OCI-LY7 (cell line): ENCODE data around the gene CAPZB.

Experiments used
- CTCF ChIP-seq: fragments of 200-600 bp; sonication (generic); conservative IDR thresholded peaks from 2 replicates; pipeline ENCODE4 v1.5.1; 2014; ENCODE audit warnings: mild to moderate bottlenecking, antibody characterized with exemption, low read length, moderate library complexity, mixed read lengths
- EZH2phosphoT487 ChIP-seq: fragments of 200-600 bp; sonication (generic); IDR thresholded peaks from 2 replicates; pipeline ENCODE4 v1.6.1; 2018; ENCODE audit warnings: low read depth, borderline replicate concordance, mild to moderate bottlenecking, mixed run types, antibody characterized with exemption, low read length, moderate library complexity, mixed read lengths

DNA sequence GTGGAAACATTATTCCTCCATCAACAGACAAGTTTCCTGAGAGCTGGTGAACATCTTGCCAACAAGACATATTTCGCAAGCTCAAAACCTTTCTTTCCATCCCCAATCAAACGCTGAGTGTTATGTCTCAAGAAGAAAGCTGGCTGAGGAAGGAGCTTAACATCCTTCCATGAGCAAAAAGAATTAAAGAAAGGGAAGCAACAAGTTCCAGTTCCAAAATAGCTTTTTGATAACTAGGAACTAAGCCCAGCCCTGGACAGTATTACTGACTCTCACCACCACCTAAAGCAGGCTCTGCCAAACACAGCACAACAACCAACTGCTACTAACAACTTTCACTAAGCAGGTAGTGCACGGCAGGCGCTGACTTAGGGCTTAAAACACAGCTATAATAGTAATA is 50.2 kb downstream of the CAPZB start:
- TF ChIP-seq CTCF (no peak), EZH2phosphoT487 (no peak)
